ENCODE results near the gene SGK1. TPM values are rescaled to one million over a fixed set of nuclear protein-coding genes. Genes with fewer than 3 reads are reported as not detected.
"Not testable (repeated sequence)": the region's sequence is repeated elsewhere in the genome, so short reads cannot be mapped to it uniquely, and the experiment has no call there.

SGK1 gene
- total RNA-seq, 1 experiment from 2014 or later = 95.2 TPM

- no peaks in the 10 kb centered on the region for H3K27me3 ChIP-seq (ENCODE audit: low read length)
- H3K27ac ChIP-seq (ENCODE audit: low read length) = peak overlapping the region; percentile 58
- H3K9me2 ChIP-seq (replicated peaks; ENCODE audit: low read length) = no peaks in the 10 kb centered on the region
- H4K20me1 ChIP-seq (ENCODE audit: low read length) = no peaks in the 10 kb centered on the region
- peaks cover 28% of the 10 kb centered on the region for H3K4me1 ChIP-seq (ENCODE audit: insufficient read depth, low read length)
- H3F3A ChIP-seq (ENCODE audit: low read length, unreplicated experiment) = no peaks in the 10 kb centered on the region
- ChIA-PET POLR2A (ENCODE audit: unreplicated experiment) (no interaction called here), CTCF (interaction anchor here (0.6 kb wide), 1 partner anchor 24 kb away, joined by 3 read pairs; no protein-coding TSS in a partner anchor)
- ATAC-seq = peak; percentile 95
- BruUV-seq (replicated peaks) = no TSS peak
- H3K36me3 ChIP-seq (ENCODE audit: low read depth, low read length) = no peaks in the 10 kb centered on the region
- peak; percentile 88 for DNase-seq
- H3K4me3 ChIP-seq (ENCODE audit: low read length) = no peak overlapping the region
- TF ChIP-seq, protein P1, sequence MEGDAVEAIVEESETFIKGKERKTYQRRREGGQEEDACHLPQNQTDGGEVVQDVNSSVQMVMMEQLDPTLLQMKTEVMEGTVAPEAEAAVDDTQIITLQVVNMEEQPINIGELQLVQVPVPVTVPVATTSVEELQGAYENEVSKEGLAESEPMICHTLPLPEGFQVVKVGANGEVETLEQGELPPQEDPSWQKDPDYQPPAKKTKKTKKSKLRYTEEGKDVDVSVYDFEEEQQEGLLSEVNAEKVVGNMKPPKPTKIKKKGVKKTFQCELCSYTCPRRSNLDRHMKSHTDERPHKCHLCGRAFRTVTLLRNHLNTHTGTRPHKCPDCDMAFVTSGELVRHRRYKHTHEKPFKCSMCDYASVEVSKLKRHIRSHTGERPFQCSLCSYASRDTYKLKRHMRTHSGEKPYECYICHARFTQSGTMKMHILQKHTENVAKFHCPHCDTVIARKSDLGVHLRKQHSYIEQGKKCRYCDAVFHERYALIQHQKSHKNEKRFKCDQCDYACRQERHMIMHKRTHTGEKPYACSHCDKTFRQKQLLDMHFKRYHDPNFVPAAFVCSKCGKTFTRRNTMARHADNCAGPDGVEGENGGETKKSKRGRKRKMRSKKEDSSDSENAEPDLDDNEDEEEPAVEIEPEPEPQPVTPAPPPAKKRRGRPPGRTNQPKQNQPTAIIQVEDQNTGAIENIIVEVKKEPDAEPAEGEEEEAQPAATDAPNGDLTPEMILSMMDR (conservative IDR thresholded peaks at IDR 0.05; ENCODE audit: low read depth, low read length) = no peak
- TF ChIP-seq EZH2phosphoT487 (IDR thresholded peaks at IDR 0.05; ENCODE audit: borderline replicate concordance, low read length) (no peak), EZH2 (IDR thresholded peaks at IDR 0.05; ENCODE audit: low read length, unreplicated experiment) (no peak)
- intact Hi-C loops (cut with micrococcal nuclease) = no loop called here
- H2AFZ ChIP-seq (ENCODE audit: low read length) = no peak overlapping the region
- H3K4me2 ChIP-seq (ENCODE audit: low read length) = peak overlapping the region; percentile 31
- H3K79me2 ChIP-seq (ENCODE audit: low read length) = no peaks in the 10 kb centered on the region
- H3K9ac ChIP-seq (ENCODE audit: low read length) = no peak overlapping the region
- no peaks in the 10 kb centered on the region for H3K9me3 ChIP-seq (ENCODE audit: low read length)
These were observed 119.8 kb downstream of the SGK1 start for GRCh38 chr6:134198093-134198492.

GRCh38 chr6:134197685-134198084 is 120.2 kb downstream of the SGK1 start:
- H3K27ac ChIP-seq (ENCODE audit: low read length) = peak overlapping the region; percentile 27
- H3K4me2 ChIP-seq (ENCODE audit: low read length) = peak overlapping the region; percentile 31; the same call in 1 of the 2 replicates
- intact Hi-C loops (cut with micrococcal nuclease); H3K27me3 ChIP-seq (ENCODE audit: low read length); H3F3A ChIP-seq (ENCODE audit: low read length, unreplicated experiment); H3K36me3 ChIP-seq (ENCODE audit: low read depth, low read length); H2AFZ ChIP-seq (ENCODE audit: low read length); H3K9me3 ChIP-seq (ENCODE audit: low read length); POLR2A ChIA-PET (ENCODE audit: unreplicated experiment); H3K9ac ChIP-seq (ENCODE audit: low read length); H3K79me2 ChIP-seq (ENCODE audit: low read length); H3K4me3 ChIP-seq (ENCODE audit: low read length); H4K20me1 ChIP-seq (ENCODE audit: low read length); BruUV-seq (replicated peaks); ATAC-seq; DNase-seq; H3K9me2 ChIP-seq (replicated peaks; ENCODE audit: low read length): not testable (repeated sequence)
- CTCF ChIA-PET = interaction anchor here (0.6 kb wide), 1 partner anchor 24 kb away, joined by 3 read pairs; no protein-coding TSS in a partner anchor
- peaks cover 28% of the 10 kb centered on the region for H3K4me1 ChIP-seq (ENCODE audit: insufficient read depth, low read length)

- Histone ChIP-seq H3K27me3 (ENCODE audit: low read length) (no peaks in the 10 kb centered on the region), H3K36me3 (ENCODE audit: low read depth, low read length) (no peaks in the 10 kb centered on the region), H3K27ac (ENCODE audit: low read length) (peak overlapping the region; percentile 27), H3K79me2 (ENCODE audit: low read length) (no peaks in the 10 kb centered on the region), H2AFZ (ENCODE audit: low read length) (no peak overlapping the region), H3K9me2 (replicated peaks; ENCODE audit: low read length) (no peaks in the 10 kb centered on the region), H3K9me3 (ENCODE audit: low read length) (no peaks in the 10 kb centered on the region), H4K20me1 (ENCODE audit: low read length) (no peaks in the 10 kb centered on the region), H3K4me2 (ENCODE audit: low read length) (no peak overlapping the region), H3K4me3 (ENCODE audit: low read length) (no peak overlapping the region), H3K4me1 (ENCODE audit: insufficient read depth, low read length) (peaks cover 28% of the 10 kb centered on the region), H3F3A (ENCODE audit: low read length, unreplicated experiment) (no peaks in the 10 kb centered on the region), H3K9ac (ENCODE audit: low read length) (no peak overlapping the region)
- POLR2A ChIA-PET (ENCODE audit: unreplicated experiment) = no interaction called here
- BruUV-seq (replicated peaks) = no TSS peak
- intact Hi-C loops (cut with micrococcal nuclease) = no loop called here
- CTCF ChIA-PET = no interaction called here
- ATAC-seq = peak; percentile 60
- TF ChIP-seq, protein P1 (conservative IDR thresholded peaks at IDR 0.05; ENCODE audit: low read depth, low read length) = no peak
- TF ChIP-seq EZH2 (IDR thresholded peaks at IDR 0.05; ENCODE audit: low read length, unreplicated experiment) = no peak
- peak; percentile 56 for DNase-seq
These were observed 121.2 kb downstream of the SGK1 start for GRCh38 chr6:134196568-134197193.
